ENCODE measurements around the gene MRPS23.
A peak's percentile ranks its signal among the peaks of the same experiment; 100 is the strongest.

The MRPS23 gene

GRCh38 chr17:57892146-57892819, 42.4 kb upstream of the MRPS23 start:
- TF ChIP-seq CTCF (IDR thresholded peaks at IDR 0.05): peak; percentile 98

GRCh38 chr17:57890857-57891232, 41.0 kb upstream of the MRPS23 start:
- TF ChIP-seq CTCF (IDR thresholded peaks at IDR 0.05): no peak

GRCh38 chr17:57889892-57890856, 40.3 kb upstream of the MRPS23 start:
- no peak for TF ChIP-seq CTCF (IDR thresholded peaks at IDR 0.05)

GRCh38 chr17:57889252-57889651, 39.4 kb upstream of the MRPS23 start:
- no peak for TF ChIP-seq CTCF (IDR thresholded peaks at IDR 0.05)

GRCh38 chr17:57888311-57889216, 38.7 kb upstream of the MRPS23 start:
- no peak for TF ChIP-seq CTCF (IDR thresholded peaks at IDR 0.05)

- TF ChIP-seq CTCF (IDR thresholded peaks at IDR 0.05): no peak
These were observed 37.3 kb upstream of the MRPS23 start for GRCh38 chr17:57887161-57887560.

GRCh38 chr17:57886020-57886419, 36.2 kb upstream of the MRPS23 start:
- no peak for TF ChIP-seq CTCF (IDR thresholded peaks at IDR 0.05)
